ENCODE measurements around the gene PCDHGA10. TPM values are rescaled to one million over a fixed set of nuclear protein-coding genes. Genes with fewer than 3 reads are reported as not detected.
"Not testable (repeated sequence)": the region's sequence is repeated elsewhere in the genome, so short reads cannot be mapped to it uniquely, and the experiment has no call there.

PCDHGA10 gene
- total and polyA plus RNA-seq, 5 donors from 2014 or later = not detected

- peak overlapping the region; percentile 85 to 93 (median 87) for H3K4me3 Mint-ChIP-seq
- peak overlapping the region; percentile 75 for H3K4me3 ChIP-seq (ENCODE audit: low read depth, low read length)
- peaks cover 57% of the 10 kb centered on the region for H3K27me3 ChIP-seq (ENCODE audit: control insufficient read depth, insufficient read depth, low read length)
Observed at GRCh38 chr5:141413540-141414069, 818 bp downstream of the PCDHGA10 start.

GRCh38 chr5:141414548-141415274 lies 1.9 kb downstream of the PCDHGA10 start:
- Mint-ChIP-seq H3K4me3 (peak overlapping the region; percentile 51 to 87 (median 62)), H3K27me3 (peaks cover 73% of the 10 kb centered on the region), H3K36me3 (peaks cover 18% of the 10 kb centered on the region), H3K4me1 (peaks cover 0 to 26% (median 16%) of the 10 kb centered on the region in 4 donors), H3K9me3 (peaks cover 0 to 37% (median 17%) of the 10 kb centered on the region in 7 donors)
- H3K27ac ChIP-seq (ENCODE audit: insufficient read depth, low read length, poor library complexity, severe bottlenecking); H3K27ac Mint-ChIP-seq; DNase-seq; ATAC-seq (ENCODE audit: low read depth in 2 of 2); H3K36me3 ChIP-seq (ENCODE audit: control insufficient read depth, insufficient read depth, low read length); H3K4me3 ChIP-seq (ENCODE audit: low read depth, low read length): not testable (repeated sequence)
- Histone ChIP-seq H3K27me3 (ENCODE audit: control insufficient read depth, insufficient read depth, low read length) (peaks cover 56% of the 10 kb centered on the region), H3K9me3 (ENCODE audit: control insufficient read depth in 2 of 2, low read length in 2 of 2) (peaks cover 14 to 36% of the 10 kb centered on the region in 2 experiments), H3K4me1 (ENCODE audit: control insufficient read depth, insufficient read depth, low read length, poor library complexity, severe bottlenecking) (peaks cover 18% of the 10 kb centered on the region)

More at GRCh38 chr5:141413540-141414069, 818 bp downstream of the PCDHGA10 start:
- Mint-ChIP-seq H3K4me1 (peaks cover 0 to 26% (median 17%) of the 10 kb centered on the region in 4 donors), H3K9me3 (peaks cover 0 to 40% (median 20%) of the 10 kb centered on the region in 7 donors), H3K27ac (peak overlapping the region in 1 of 3 donors; percentile 80), H3K27me3 (peaks cover 76% of the 10 kb centered on the region), H3K36me3 (peaks cover 19% of the 10 kb centered on the region)
- Histone ChIP-seq H3K27ac (ENCODE audit: insufficient read depth, low read length, poor library complexity, severe bottlenecking) (no peak overlapping the region), H3K36me3 (ENCODE audit: control insufficient read depth, insufficient read depth, low read length) (no peaks in the 10 kb centered on the region), H3K9me3 (ENCODE audit: control insufficient read depth in 2 of 2, low read length in 2 of 2) (peaks cover 16 to 36% of the 10 kb centered on the region in 2 experiments), H3K4me1 (ENCODE audit: control insufficient read depth, insufficient read depth, low read length, poor library complexity, severe bottlenecking) (peaks cover 18% of the 10 kb centered on the region)
- ATAC-seq (ENCODE audit: low read depth in 2 of 2) = no peak
- no peak for DNase-seq

- not testable (repeated sequence) for ATAC-seq (ENCODE audit: low read depth in 2 of 2); H3K4me3 ChIP-seq (ENCODE audit: low read depth, low read length); H3K27ac Mint-ChIP-seq; H3K27ac ChIP-seq (ENCODE audit: insufficient read depth, low read length, poor library complexity, severe bottlenecking); H3K36me3 ChIP-seq (ENCODE audit: control insufficient read depth, insufficient read depth, low read length); DNase-seq
- H3K36me3 Mint-ChIP-seq = peaks cover 20% of the 10 kb centered on the region
- H3K4me3 Mint-ChIP-seq = peak overlapping the region in 2 of 4 donors; percentile 4 to 42
- peaks cover 0 to 26% (median 16%) of the 10 kb centered on the region in 4 donors for H3K4me1 Mint-ChIP-seq
- Histone ChIP-seq H3K4me1 (ENCODE audit: control insufficient read depth, insufficient read depth, low read length, poor library complexity, severe bottlenecking) (peaks cover 18% of the 10 kb centered on the region), H3K9me3 (ENCODE audit: control insufficient read depth in 2 of 2, low read length in 2 of 2) (peaks cover 18 to 41% of the 10 kb centered on the region in 2 experiments), H3K27me3 (ENCODE audit: control insufficient read depth, insufficient read depth, low read length) (peaks cover 58% of the 10 kb centered on the region)
- H3K9me3 Mint-ChIP-seq = peaks cover 0 to 39% (median 18%) of the 10 kb centered on the region in 7 donors
- H3K27me3 Mint-ChIP-seq = peaks cover 73% of the 10 kb centered on the region
Observed at GRCh38 chr5:141415275-141415618, 2.5 kb downstream of the PCDHGA10 start.

GRCh38 chr5:141417494-141418172 lies 4.8 kb downstream of the PCDHGA10 start, which contains the start of gene PCDHGB7:
TSS of gene PCDHGB7 (plus strand) at chr5:141417677. CDS start at chr5:141417860, 183 bp downstream.
- H3K9me3 ChIP-seq (ENCODE audit: control insufficient read depth in 2 of 2, low read length in 2 of 2) = peaks cover 30 to 65% of the 10 kb centered on the region in 2 experiments
- H3K4me3 ChIP-seq (ENCODE audit: low read depth, low read length); H3K36me3 ChIP-seq (ENCODE audit: control insufficient read depth, insufficient read depth, low read length); H3K27ac ChIP-seq (ENCODE audit: insufficient read depth, low read length, poor library complexity, severe bottlenecking): not testable (repeated sequence)
- ATAC-seq (ENCODE audit: low read depth in 2 of 2) = peak; percentile 38 to 51
- peaks cover 18% of the 10 kb centered on the region for H3K36me3 Mint-ChIP-seq
- H3K27me3 ChIP-seq (ENCODE audit: control insufficient read depth, insufficient read depth, low read length) = peaks cover 65% of the 10 kb centered on the region
- peaks cover 21% of the 10 kb centered on the region for H3K4me1 ChIP-seq (ENCODE audit: control insufficient read depth, insufficient read depth, low read length, poor library complexity, severe bottlenecking)
- peaks cover 0 to 53% (median 21%) of the 10 kb centered on the region in 7 donors for H3K9me3 Mint-ChIP-seq
- peaks cover 0 to 38% (median 19%) of the 10 kb centered on the region in 4 donors for H3K4me1 Mint-ChIP-seq
- H3K27ac Mint-ChIP-seq = peak within 1 kb of the TSS in 1 of 3 donors; percentile 83
- H3K27me3 Mint-ChIP-seq = peaks cover 80% of the 10 kb centered on the region
- H3K4me3 Mint-ChIP-seq = peak within 1 kb of the TSS; percentile 39 to 66 (median 50)
- DNase-seq = peak in 1 of 3 donors; percentile 51

GRCh38 chr5:141419074-141419880 lies 6.5 kb downstream of the PCDHGA10 start:
- H3K4me1 Mint-ChIP-seq = peaks cover 0 to 22% (median 7%) of the 10 kb centered on the region in 4 donors
- ATAC-seq (ENCODE audit: low read depth in 2 of 2) (no peak), DNase-seq (no peak)
- Histone ChIP-seq H3K27ac (ENCODE audit: insufficient read depth, low read length, poor library complexity, severe bottlenecking) (no peak overlapping the region), H3K4me1 (ENCODE audit: control insufficient read depth, insufficient read depth, low read length, poor library complexity, severe bottlenecking) (peaks cover 9% of the 10 kb centered on the region), H3K4me3 (ENCODE audit: low read depth, low read length) (no peak overlapping the region), H3K36me3 (ENCODE audit: control insufficient read depth, insufficient read depth, low read length) (no peaks in the 10 kb centered on the region), H3K27me3 (ENCODE audit: control insufficient read depth, insufficient read depth, low read length) (peaks cover 58% of the 10 kb centered on the region), H3K9me3 (ENCODE audit: control insufficient read depth in 2 of 2, low read length in 2 of 2) (peaks cover 26 to 66% of the 10 kb centered on the region in 2 experiments)
- H3K27me3 Mint-ChIP-seq = peaks cover 70% of the 10 kb centered on the region
- peaks cover 17% of the 10 kb centered on the region for H3K36me3 Mint-ChIP-seq
- no peak overlapping the region for H3K27ac Mint-ChIP-seq
- peaks cover 0 to 49% (median 20%) of the 10 kb centered on the region in 7 donors for H3K9me3 Mint-ChIP-seq
- H3K4me3 Mint-ChIP-seq = peak overlapping the region in 1 of 4 donors; percentile 54

- H3K9me3 Mint-ChIP-seq = peaks cover 0 to 48% (median 19%) of the 10 kb centered on the region in 7 donors
- peaks cover 69% of the 10 kb centered on the region for H3K27me3 Mint-ChIP-seq
- DNase-seq (peak in 1 of 3 donors; percentile 55), ATAC-seq (ENCODE audit: low read depth in 2 of 2) (no peak)
- peak within 1 kb of the TSS in 2 of 3 donors; percentile 26 to 58 for H3K27ac Mint-ChIP-seq
- peaks cover 55% of the 10 kb centered on the region for H3K27me3 ChIP-seq (ENCODE audit: control insufficient read depth, insufficient read depth, low read length)
- peaks cover 0 to 19% (median 6%) of the 10 kb centered on the region in 4 donors for H3K4me1 Mint-ChIP-seq
- peak within 1 kb of the TSS; percentile 34 for H3K4me3 ChIP-seq (ENCODE audit: low read depth, low read length)
- H3K36me3 Mint-ChIP-seq = peaks cover 13% of the 10 kb centered on the region
- peaks cover 9% of the 10 kb centered on the region for H3K4me1 ChIP-seq (ENCODE audit: control insufficient read depth, insufficient read depth, low read length, poor library complexity, severe bottlenecking)
- no peak within 1 kb of the TSS for H3K27ac ChIP-seq (ENCODE audit: insufficient read depth, low read length, poor library complexity, severe bottlenecking)
- H3K9me3 ChIP-seq (ENCODE audit: control insufficient read depth in 2 of 2, low read length in 2 of 2) = peaks cover 24 to 60% of the 10 kb centered on the region in 2 experiments
- peak within 1 kb of the TSS; percentile 54 to 80 (median 66) for H3K4me3 Mint-ChIP-seq
- no peaks in the 10 kb centered on the region for H3K36me3 ChIP-seq (ENCODE audit: control insufficient read depth, insufficient read depth, low read length)
Observed at GRCh38 chr5:141420855-141421488, 8.2 kb downstream of the PCDHGA10 start, which contains the start of gene PCDHGA11. TSS of gene PCDHGA11 (plus strand) at chr5:141421051. CDS start at chr5:141421228, 177 bp downstream.
